Measurements from ENCODE around the gene ELP1.

DNA sequence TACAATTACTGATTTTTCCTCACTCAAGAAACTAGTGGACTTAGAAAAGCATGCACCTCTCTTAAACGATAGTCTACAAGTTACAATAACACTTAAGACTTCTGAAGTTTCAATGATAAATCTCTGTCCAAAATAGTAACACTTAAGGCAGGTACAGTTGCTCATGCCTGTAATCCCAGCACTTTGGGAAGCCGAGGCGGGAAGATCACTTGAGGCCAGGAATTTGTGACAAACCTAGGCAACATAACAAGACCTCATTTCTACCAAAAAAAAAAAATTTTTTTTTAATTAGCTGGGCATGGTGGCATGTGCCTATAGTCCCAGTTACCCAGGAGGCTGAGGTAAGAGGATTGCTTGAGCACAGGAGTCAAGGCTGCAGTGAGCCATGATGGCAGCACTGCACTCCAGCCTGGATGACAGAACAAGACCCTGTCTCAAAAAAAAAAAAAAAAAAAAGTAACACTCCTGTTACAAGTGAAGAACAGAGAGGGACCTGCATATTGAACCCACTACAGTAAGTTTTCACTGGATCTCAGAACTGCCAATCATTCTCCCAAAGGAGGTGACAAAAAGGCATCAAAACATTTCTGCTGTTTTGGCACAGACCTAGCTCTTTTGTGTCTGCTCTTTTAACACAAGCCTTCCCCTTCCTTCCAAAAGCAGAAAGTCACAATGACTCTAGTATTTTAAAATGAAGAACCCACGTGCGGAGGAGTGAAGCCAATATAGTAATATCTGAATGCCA is 3.8 kb upstream of the ELP1 start:
- TF ChIP-seq, protein P1, sequence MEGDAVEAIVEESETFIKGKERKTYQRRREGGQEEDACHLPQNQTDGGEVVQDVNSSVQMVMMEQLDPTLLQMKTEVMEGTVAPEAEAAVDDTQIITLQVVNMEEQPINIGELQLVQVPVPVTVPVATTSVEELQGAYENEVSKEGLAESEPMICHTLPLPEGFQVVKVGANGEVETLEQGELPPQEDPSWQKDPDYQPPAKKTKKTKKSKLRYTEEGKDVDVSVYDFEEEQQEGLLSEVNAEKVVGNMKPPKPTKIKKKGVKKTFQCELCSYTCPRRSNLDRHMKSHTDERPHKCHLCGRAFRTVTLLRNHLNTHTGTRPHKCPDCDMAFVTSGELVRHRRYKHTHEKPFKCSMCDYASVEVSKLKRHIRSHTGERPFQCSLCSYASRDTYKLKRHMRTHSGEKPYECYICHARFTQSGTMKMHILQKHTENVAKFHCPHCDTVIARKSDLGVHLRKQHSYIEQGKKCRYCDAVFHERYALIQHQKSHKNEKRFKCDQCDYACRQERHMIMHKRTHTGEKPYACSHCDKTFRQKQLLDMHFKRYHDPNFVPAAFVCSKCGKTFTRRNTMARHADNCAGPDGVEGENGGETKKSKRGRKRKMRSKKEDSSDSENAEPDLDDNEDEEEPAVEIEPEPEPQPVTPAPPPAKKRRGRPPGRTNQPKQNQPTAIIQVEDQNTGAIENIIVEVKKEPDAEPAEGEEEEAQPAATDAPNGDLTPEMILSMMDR (conservative IDR thresholded peaks at IDR 0.05 in 1 of 2, IDR thresholded peaks at IDR 0.05 in 1 of 2; ENCODE audit: low read depth in 1 of 2, low read length in 2 of 2), result no peak
- no peak for TF ChIP-seq EZH2 (IDR thresholded peaks at IDR 0.05; ENCODE audit: low read length, missing control alignments)

Data from fibroblast of lung (primary cell).